Fibroblast of skin of left biceps (primary cell): Measurements from ENCODE around the gene KREMEN2.
"Not testable (repeated sequence)": the region's sequence is repeated elsewhere in the genome, so short reads cannot be mapped to it uniquely, and the experiment has no call there.

Experiments used
- DNase-seq, 2 experiments: peaks; one replicate each; pipeline ENCODE4 v3.0.0-alpha.2; 2013; ENCODE audit warnings: low read depth in 2 of 2

Gene KREMEN2

GRCh38 chr16:2939968-2940367, 24.1 kb upstream of the KREMEN2 start:
- DNase-seq = no peak

- DNase-seq = no peak
Observed at GRCh38 chr16:2942045-2942444, 22.0 kb upstream of the KREMEN2 start.

DNA sequence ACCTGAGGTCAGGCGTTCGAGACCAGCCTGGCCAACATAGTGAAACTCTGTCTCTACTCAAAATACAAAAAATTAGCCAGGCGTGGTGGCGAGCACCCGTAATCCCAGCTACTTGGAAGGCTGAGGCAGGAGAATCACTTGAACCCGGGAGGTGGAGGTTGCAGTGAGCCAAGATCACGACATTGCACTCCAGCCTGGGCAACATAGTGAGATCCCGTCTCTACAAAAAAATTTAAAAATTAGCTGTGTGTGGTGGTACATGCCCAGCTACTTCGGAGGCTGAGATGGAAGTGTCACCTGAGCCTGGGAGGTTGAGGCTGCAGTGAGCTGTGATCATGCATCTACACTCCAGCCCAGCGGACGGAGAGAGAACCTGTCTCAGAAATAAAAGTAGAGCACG, 20.4 kb upstream of the KREMEN2 start:
- DNase-seq = not testable (repeated sequence)

GRCh38 chr16:2946649-2947048, 17.4 kb upstream of the KREMEN2 start:
- no peak for DNase-seq

GRCh38 chr16:2948807-2949704, 15.0 kb upstream of the KREMEN2 start:
- DNase-seq = no peak

DNA sequence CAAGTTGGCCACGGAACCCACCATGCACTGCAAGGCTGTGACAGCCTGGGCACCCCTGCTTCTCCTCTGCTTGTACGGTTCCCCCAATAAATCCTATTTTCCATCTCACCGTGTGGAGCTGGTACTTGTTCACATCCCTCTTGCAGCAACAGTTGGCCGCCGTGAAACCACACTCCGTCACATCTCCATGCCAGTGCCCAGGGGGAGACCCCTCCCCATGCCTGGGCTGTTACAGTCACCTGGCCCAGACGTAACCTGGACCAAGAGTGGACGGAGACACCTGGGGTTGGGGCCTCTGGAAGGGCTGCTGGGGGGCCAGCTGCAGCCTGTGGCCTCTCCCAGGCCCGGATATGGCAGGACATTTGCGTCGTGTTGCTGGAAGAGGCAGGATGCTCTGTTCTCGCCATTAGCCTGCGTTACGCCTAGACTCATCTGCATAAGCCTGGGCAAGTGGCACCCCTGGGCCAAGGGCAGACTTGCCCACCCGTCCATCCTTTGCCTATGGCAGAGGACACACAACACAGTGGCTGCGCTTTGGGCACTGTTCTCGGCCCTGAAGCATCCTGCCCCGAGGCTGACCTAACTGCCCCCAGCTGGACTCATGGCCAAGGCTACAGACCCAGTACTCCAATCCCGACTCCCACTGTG, 14.2 kb upstream of the KREMEN2 start:
- DNase-seq = no peak

DNA sequence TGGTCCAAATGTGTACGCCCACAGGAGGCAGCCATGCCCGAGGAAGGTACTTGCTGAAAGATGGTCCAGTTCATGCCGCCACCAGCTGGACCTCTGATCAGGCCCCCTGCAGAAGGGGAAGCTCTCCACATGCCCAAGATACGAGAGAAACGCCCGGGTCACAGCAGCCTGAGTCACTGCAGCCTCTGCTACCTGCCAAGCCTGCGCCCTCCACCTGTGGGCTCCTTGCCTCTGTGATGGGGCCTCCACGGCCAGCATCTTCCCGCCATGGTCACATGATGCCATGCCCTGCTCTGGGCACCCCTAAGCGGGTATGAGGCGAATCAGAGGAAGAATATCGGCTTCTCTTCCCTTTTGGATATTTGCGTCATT, 13.7 kb upstream of the KREMEN2 start:
- no peak for DNase-seq

GRCh38 chr16:2950773-2951172, 13.3 kb upstream of the KREMEN2 start:
- no peak for DNase-seq

GRCh38 chr16:2952679-2953078, 11.4 kb upstream of the KREMEN2 start:
- DNase-seq = no peak

DNA sequence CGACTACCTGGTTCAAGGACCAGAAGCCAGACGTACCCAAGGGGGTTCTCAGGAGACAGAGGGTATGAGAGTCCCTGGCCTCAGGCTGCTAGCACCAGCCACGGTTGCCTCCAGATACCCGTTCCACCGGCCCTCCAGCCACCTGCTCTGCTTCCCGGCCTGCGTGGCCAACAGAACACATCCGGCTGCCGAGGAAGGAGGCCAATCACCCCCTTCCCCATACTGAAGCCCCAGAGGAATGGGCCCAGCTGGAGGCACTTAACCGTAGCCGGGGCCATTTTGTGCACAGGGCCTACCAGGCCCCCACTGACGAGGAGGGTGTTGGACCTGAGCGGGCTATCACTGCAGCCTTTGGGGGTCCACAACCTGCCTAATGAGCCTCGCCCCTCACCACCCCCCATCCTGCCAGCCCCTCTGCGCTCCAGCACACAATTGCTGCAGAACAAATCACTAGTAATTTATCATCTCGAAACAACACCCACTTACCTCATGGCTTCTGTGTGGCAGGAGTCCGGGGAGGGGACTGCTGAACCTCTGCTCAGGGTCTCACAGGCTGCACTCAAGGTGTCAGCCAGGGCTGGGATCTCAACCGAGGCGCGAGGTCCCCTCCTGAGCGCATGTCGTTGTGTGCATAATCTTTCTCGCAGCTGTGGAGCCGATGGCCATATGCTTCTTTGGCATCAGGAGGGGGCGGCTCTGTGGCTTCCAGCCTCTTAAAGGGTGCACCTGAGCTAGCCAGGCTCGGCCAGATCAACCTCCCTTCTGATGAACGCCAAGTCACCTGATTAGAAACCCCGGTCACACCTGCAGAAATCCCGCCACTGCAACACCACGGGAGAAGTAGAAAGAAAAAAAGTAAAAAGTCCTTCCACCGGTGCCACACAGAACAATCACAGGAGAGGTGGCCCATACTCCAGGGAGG, 10.1 kb upstream of the KREMEN2 start:
- DNase-seq = no peak

DNA sequence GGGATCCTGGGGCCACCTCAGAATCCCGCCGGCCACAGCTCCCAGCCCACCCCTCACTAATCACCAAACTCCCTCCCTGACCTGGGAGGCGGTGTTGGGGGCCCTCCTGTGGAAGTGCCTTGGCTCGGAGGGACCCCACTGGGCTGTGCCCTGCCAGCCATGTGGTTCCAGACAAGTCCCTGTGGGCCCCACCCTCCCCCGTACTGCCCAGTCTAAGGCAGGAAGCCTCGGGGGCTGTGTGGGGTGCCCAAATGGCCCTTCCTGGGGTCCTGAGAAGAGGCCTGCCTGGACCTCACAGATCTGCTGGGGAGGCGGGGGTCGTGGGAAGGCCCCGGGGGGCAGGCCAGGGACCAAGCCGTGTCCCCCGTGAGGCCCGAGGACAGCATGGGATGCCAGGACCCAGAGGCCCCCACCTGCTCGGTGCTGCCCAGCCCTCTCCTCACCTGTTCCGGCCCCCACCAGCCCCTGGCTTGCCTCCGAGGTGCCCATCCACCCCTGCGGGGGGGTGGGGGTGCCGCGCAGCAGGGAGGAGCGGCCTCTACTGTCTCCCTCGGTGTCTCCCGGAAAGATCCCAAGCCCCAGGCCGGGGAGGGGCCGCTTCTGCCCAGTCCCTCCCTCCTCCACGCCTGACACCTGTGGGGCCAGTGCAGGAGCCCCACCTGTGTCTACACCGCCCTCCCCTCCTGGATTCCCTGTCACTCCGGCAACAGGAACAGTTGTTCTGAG, 9.3 kb upstream of the KREMEN2 start:
- no peak for DNase-seq

DNA sequence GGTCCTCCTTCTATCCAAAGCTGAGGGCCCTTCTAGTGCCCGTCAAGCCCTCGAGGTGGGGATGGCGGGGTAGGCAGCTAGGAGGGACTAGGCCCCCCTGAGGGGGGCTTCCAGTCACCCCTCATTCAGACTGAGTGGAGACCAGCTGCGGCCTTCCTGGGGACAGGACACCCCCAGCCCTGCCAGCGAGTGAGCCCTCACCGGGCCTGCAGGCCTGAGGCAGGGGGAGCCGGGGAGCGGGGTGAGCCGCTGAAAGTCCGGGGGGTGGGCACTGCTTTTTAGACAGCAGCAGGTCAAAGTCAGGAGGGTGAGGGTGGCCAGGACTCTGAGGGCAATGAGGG, 8.7 kb upstream of the KREMEN2 start:
- DNase-seq = no peak

- no peak for DNase-seq
Observed at GRCh38 chr16:2955779-2956578, 8.1 kb upstream of the KREMEN2 start.

- no peak for DNase-seq
Observed at GRCh38 chr16:2956579-2956956, 7.5 kb upstream of the KREMEN2 start.

GRCh38 chr16:2959206-2959605, 4.9 kb upstream of the KREMEN2 start:
- no peak for DNase-seq

GRCh38 chr16:2960183-2961010, 3.7 kb upstream of the KREMEN2 start:
- no peak for DNase-seq

DNA sequence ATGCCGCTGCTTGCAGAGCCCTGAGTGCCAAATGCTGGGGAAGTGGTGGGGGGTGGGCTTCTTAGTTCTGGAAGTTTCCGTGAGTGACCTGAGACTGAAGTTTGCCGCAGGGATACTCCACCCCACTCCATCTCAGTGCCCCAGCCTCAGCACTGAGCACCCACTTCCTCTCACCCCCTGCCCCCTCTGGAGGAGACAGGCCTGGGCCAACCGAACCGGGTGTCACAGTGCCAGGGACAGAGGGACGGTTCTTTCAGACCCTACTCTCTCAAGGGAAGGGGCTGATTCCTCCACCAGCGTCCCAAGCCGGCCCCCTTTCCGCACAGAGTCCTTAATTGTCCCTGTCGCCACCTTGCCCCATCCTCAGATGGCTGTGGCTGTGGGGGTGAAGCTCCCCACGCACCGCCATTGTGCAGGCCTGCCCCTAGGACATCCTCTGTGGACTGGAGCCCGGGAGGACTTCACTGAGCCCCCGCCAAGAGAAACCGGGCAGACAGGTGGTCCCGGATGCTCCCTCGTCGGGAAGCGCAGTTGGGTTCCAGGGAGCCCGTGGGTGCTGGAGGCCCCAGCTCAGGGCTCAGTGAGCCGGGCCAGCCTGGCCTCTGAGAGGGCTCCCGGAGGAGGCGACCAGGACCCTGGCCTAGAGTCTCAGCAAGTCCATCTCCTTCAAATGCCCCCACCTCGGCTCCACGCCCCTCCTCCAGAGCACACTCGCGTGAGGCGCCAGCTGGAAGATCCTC, 1.6 kb upstream of the KREMEN2 start:
- no peak for DNase-seq

DNA sequence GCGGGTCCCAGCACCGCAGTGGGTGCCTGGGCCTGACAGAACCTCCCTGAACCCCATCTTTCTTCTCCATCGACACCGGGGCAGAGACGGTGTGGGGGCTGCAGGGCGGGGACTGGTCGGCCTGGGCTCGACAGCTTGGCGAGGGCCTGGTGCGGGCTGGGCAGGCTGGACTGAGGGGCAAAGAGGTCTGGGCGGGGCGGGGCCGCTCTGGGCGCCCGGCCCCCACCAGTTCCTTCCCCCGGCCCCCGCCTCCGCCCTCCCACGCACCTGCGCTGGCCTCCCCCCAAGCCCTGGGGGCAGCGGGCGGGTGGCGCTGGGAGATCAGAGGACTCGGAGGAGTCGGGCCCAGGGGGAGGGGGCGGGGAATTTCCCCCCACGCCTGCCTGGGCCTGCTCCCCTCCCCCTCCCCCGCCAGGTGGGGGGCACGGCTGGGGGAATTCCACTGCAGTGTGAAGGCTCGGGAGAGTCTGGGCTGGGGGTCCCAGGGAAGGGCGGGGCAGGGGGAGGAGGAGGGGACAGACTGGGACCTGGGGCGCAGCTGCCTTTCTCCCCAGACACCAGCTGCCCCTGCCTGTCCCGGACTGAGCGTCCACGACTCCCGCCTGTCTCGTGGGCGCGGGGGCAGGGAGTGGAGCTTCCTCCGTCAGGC, 877 bp upstream of the KREMEN2 start:
- DNase-seq = no peak
